ENCODE measurements around the gene NPDC1. TPM values are rescaled to one million over a fixed set of nuclear protein-coding genes. Genes with fewer than 3 reads are reported as not detected.
A peak's percentile ranks its signal among the peaks of the same experiment; 100 is the strongest.

NPDC1 gene
- total RNA-seq, 2 experiments from 2014 or later, result 20.1 to 29.9 TPM

DNA sequence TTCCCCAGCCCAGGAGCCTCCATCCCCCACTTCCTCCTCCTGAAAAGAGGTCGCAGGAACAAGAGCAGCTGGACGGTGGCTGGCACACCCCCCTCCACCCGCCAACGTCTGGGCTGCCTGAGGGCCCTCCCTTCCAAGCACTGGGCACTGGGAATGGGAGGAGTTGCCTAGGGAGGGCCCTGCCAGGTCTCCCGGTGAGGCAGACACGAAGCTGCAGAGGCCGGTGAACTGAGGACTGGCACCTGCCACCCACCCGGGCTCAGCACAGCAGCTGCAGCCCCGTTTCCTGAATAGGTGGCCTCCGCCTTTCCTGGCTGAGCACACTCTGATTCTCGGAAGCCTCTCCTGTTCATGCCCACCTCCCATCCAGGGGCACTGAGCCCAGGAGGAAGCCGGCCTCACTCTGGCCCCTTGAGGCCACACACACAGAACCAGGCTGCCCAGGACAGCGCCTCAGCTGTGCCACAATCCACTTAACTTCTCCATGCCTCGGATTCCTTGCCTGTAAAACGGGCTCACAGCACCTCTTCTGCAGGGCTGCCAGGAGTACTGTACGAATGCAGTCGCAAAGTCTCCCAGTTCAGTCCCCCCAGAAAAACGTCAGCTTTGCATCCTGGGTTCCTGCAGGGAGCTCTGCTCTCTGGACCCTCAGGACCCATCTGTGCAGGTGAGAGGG lies 1.3 kb downstream of the NPDC1 start:
- CTCF ChIA-PET, result interaction anchor here (0.8 to 2.2 kb wide), 6 partner anchors 10 to 27 kb away, joined by 3 to 13 read pairs (median 7); no protein-coding TSS in a partner anchor
- POLR2A ChIA-PET, result interaction anchor here (0.8 to 1.4 kb wide), 2 partner anchors 10 to 26 kb away, joined by 3 to 5 read pairs; partner anchors contain the start of gene SAPCD2
- peak overlapping the region; percentile 71 for H3K4me3 Mint-ChIP-seq
- H3K27ac Mint-ChIP-seq, result no peak overlapping the region
- no peaks in the 10 kb centered on the region for H3K9me3 Mint-ChIP-seq (ENCODE audit: insufficient read depth)
- ATAC-seq (no peak), DNase-seq (no peak)
- H3K4me1 Mint-ChIP-seq (ENCODE audit: low read depth), result peaks cover 15% of the 10 kb centered on the region
- no peaks in the 10 kb centered on the region for H3K36me3 Mint-ChIP-seq (ENCODE audit: low read depth)
- peaks cover 18% of the 10 kb centered on the region for H3K27me3 Mint-ChIP-seq (ENCODE audit: low read depth)

DNA sequence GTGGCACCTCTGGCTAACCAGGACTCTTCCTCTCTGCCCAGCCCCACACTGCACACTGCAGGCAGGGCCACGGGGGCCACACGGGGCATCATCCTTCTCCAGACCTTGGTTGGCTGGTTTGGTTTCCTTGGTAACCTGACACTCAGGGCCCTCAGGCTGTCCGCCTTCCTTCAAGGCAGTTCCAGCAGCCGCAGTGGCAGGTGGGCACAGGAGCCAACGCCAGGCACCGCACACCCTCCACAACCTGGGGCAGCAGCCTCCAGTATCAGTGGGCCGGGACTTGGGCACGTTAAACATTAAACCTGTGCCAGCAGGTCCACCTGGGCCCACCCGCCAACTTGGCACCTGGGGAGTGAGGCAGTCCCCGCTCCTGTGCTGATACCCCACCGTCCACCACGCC lies 1.9 kb downstream of the NPDC1 start:
- Mint-ChIP-seq H3K9me3 (ENCODE audit: insufficient read depth) (no peaks in the 10 kb centered on the region), H3K27me3 (ENCODE audit: low read depth) (peaks cover 14% of the 10 kb centered on the region), H3K36me3 (ENCODE audit: low read depth) (no peaks in the 10 kb centered on the region), H3K4me1 (ENCODE audit: low read depth) (peaks cover 15% of the 10 kb centered on the region), H3K27ac (no peak overlapping the region), H3K4me3 (no peak overlapping the region)
- POLR2A ChIA-PET, result interaction anchor here (1.4 kb wide), 1 partner anchor 26 kb away, joined by 5 read pairs; the partner anchor contains the start of gene SAPCD2
- CTCF ChIA-PET, result interaction anchor here (1.5 to 2.2 kb wide), 4 partner anchors 9 to 24 kb away, joined by 4 to 13 read pairs (median 12); no protein-coding TSS in a partner anchor
- DNase-seq (no peak), ATAC-seq (no peak)

DNA sequence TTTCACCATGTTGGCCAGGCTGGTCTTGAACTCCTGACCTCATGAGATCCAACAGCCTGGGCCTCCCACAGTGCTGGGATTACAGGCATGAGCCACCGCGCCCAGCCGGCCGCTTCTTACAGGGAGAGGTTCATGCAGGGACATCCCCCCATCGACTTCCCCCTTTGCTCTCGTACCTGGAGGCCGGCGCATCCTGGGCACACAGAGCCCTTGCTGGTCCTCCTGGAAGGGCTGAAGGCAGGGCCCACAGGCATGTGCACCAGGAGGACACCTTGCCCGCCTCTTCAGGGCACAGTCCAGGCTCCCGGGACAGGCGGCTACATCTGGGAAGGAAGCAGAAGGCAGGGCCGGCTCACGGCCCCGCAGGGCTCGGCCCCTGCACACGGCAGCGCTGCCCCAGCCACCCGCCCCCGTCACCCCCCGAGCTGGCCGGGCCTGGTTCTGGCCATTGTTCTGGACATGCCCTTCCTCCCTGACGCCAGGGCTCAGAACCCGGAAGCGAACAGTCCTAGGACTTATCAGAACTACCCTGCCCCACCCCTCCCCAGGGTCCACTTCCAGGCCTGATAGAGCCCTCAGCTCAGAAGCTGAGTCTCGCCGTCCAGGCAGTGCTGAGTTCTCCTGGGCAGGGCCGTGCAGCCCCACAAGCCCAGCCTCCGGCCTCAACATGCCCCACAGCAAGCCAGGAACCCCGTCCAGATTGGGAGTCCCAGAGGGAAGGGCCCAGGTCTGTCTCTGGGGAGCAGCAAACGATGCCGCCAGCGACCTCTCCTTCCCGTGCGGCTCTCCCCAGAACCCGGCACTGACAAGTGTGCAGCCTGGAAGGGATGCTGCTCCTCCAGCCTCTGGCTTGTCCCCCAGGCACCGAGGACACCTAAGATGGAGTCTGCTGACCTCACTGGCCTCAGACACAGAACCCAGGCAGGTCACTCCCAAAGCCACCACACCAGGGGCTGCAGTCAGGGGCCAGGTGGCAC lies 2.9 kb downstream of the NPDC1 start:
- DNase-seq, result no peak
- Mint-ChIP-seq H3K4me1 (ENCODE audit: low read depth) (peaks cover 15% of the 10 kb centered on the region), H3K27ac (no peak overlapping the region), H3K36me3 (ENCODE audit: low read depth) (no peaks in the 10 kb centered on the region), H3K4me3 (no peak overlapping the region), H3K27me3 (ENCODE audit: low read depth) (peaks cover 14% of the 10 kb centered on the region), H3K9me3 (ENCODE audit: insufficient read depth) (no peaks in the 10 kb centered on the region)
- ChIA-PET POLR2A (no interaction called here), CTCF (interaction anchor here (0.7 to 2.2 kb wide), 2 partner anchors 13 to 25 kb away, joined by 3 to 10 read pairs; no protein-coding TSS in a partner anchor)
- no peak for ATAC-seq

DNA sequence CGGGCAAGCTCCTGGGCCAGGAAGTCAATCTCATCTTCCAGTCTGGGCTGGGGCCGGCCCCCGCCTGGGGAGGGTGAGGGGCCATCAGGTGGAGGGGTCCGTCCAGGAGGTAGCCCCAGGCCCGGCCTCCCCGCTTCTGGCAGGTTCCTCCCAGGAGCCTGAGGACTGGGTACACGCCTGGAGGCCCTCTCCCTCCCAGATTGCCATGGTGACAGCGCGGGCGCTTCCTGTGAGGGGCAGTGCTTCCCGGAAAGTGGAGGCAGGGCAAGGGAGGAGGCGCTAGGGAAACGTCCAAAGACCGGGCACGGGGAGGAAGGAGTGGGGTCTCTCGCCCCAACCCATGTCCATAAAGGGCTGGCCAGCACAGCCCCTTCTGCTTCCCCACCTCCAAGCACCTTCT lies 4.9 kb downstream of the NPDC1 start:
- ChIA-PET CTCF (no interaction called here), POLR2A (no interaction called here)
- no peak overlapping the region for H3K4me3 Mint-ChIP-seq
- peaks cover 15% of the 10 kb centered on the region for H3K4me1 Mint-ChIP-seq (ENCODE audit: low read depth)
- DNase-seq (no peak), ATAC-seq (no peak)
- H3K9me3 Mint-ChIP-seq (ENCODE audit: insufficient read depth), result no peaks in the 10 kb centered on the region
- H3K36me3 Mint-ChIP-seq (ENCODE audit: low read depth), result no peaks in the 10 kb centered on the region
- H3K27ac Mint-ChIP-seq, result no peak overlapping the region
- H3K27me3 Mint-ChIP-seq (ENCODE audit: low read depth), result peaks cover 7% of the 10 kb centered on the region

DNA sequence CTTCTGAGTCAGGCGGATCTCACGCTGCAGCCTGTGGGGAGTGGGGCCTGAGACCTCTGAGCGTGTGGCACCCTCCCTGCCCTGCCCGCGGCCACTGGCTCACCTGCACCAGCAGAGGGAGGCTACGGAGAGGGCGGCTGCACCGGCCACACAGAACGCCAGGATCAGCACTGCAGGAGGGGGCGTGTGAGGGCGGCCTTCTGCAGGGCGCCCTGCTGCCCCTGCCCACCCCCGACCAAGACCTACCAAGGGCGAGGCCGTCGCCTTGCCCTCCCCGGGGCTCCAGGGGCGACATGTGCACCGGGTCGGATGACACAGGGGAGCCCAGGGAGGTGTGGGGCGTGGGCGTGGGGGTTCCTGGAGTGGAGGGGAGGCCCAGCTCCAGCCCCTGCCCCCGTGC lies 5.4 kb downstream of the NPDC1 start:
- no peak overlapping the region for H3K27ac Mint-ChIP-seq
- no peak overlapping the region for H3K4me3 Mint-ChIP-seq
- POLR2A ChIA-PET, result no interaction called here
- H3K36me3 Mint-ChIP-seq (ENCODE audit: low read depth), result no peaks in the 10 kb centered on the region
- no peaks in the 10 kb centered on the region for H3K9me3 Mint-ChIP-seq (ENCODE audit: insufficient read depth)
- DNase-seq (no peak), ATAC-seq (no peak)
- CTCF ChIA-PET, result no interaction called here
- H3K4me1 Mint-ChIP-seq (ENCODE audit: low read depth), result peaks cover 16% of the 10 kb centered on the region
- H3K27me3 Mint-ChIP-seq (ENCODE audit: low read depth), result peaks cover 7% of the 10 kb centered on the region

DNA sequence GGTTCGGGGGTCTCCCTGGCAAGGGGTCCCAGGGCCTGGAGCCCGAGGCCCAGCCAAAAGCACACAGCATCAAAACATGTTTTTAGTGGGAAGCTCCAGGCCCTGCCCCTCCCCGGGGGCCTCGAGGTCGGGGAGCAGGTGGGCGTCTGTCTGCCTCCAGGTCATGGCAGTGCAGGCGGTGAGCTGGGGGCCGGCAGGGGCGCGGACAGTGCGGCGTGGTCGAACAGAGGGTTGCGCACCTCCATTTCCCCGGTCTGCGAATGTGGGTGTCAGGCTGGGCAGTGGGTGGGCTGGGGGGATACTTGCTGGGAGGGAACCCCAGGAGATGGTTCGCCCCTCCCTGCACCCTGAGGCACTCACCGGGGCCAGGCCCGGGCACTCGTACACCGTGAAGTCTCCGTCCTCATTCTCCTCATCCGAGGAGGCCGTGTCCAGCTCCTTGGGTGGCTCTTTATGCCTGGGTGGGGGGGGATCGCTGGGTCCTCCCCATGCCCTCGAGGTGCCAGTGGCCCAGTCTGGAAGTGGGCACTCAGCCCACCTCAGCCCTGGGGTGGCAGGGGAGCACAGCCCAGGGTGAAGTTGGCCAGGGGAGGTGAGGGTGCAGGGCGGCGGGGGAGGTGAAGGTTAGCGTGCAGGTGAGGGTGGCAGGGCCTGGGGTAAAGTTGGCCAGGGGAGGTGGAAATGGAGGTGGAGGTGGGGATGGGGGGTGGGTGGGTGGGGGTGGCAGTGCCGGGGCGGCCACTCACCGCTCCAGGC lies 6.2 kb downstream of the NPDC1 start:
- ChIA-PET POLR2A (no interaction called here), CTCF (interaction anchor here (0.8 kb wide), 1 partner anchor 31 kb away, joined by 3 read pairs; the partner anchor contains the start of gene SAPCD2)
- Mint-ChIP-seq H3K9me3 (ENCODE audit: insufficient read depth) (no peaks in the 10 kb centered on the region), H3K27me3 (ENCODE audit: low read depth) (peaks cover 2% of the 10 kb centered on the region), H3K27ac (no peak overlapping the region), H3K4me1 (ENCODE audit: low read depth) (peaks cover 19% of the 10 kb centered on the region), H3K4me3 (no peak overlapping the region), H3K36me3 (ENCODE audit: low read depth) (no peaks in the 10 kb centered on the region)
- no peak for DNase-seq
- ATAC-seq, result no peak

DNA sequence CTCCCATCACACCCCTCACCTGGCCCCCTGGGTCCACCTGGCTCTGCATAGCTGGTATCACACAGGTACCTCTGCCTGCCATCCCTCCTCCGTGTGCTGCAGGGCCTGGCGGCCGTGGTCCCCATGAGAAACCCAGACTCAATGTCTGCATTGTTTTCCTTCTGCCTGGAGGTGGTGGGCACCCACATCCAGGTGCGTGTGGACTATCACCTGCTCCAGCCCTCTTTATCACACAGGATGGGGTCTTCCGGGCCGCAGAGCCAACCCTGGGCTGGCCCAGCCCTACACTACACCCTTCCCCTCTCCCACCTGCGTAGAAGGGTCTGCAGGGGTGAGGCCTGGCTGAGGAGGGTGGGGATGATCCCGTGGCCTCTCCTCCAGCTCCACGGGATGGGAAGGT lies 7.1 kb downstream of the NPDC1 start:
- no peaks in the 10 kb centered on the region for H3K9me3 Mint-ChIP-seq (ENCODE audit: insufficient read depth)
- peaks cover 18% of the 10 kb centered on the region for H3K4me1 Mint-ChIP-seq (ENCODE audit: low read depth)
- no peaks in the 10 kb centered on the region for H3K27me3 Mint-ChIP-seq (ENCODE audit: low read depth)
- no peak overlapping the region for H3K4me3 Mint-ChIP-seq
- ChIA-PET POLR2A (no interaction called here), CTCF (interaction anchor here (1.7 kb wide), 1 partner anchor 10 kb away, joined by 7 read pairs; no protein-coding TSS in a partner anchor)
- ATAC-seq, result no peak
- DNase-seq, result no peak
- H3K27ac Mint-ChIP-seq, result no peak overlapping the region
- H3K36me3 Mint-ChIP-seq (ENCODE audit: low read depth), result no peaks in the 10 kb centered on the region

DNA sequence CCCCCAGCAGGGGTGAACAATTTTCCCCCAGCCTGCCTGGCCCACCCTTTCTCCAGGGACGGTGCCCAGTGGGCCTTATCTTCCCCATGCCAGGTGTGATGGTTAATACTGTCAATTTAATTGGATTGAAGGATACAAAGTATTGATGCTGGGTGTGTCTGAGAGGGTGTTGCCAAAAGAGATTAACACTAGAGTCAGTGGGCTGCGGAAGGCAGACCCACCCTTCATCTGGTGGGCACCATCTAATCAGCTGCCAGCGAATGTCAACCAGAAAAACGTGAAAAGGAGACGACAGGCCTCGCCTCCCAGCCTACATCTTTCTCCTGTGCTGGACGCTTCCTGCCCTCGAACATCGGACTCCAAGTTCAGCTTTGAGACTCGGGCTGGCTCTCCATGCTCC lies 8.5 kb downstream of the NPDC1 start:
- DNase-seq (no peak), ATAC-seq (no peak)
- no peaks in the 10 kb centered on the region for H3K9me3 Mint-ChIP-seq (ENCODE audit: insufficient read depth)
- no peaks in the 10 kb centered on the region for H3K27me3 Mint-ChIP-seq (ENCODE audit: low read depth)
- H3K27ac Mint-ChIP-seq, result no peak overlapping the region
- H3K4me3 Mint-ChIP-seq, result no peak overlapping the region
- peaks cover 27% of the 10 kb centered on the region for H3K4me1 Mint-ChIP-seq (ENCODE audit: low read depth)
- ChIA-PET CTCF (interaction anchor here (1.2 to 4.3 kb wide), 5 partner anchors 8 to 250 kb away, joined by 4 to 146 read pairs (median 35); partner anchors contain the start of genes C8G and NPDC1), POLR2A (no interaction called here)
- no peaks in the 10 kb centered on the region for H3K36me3 Mint-ChIP-seq (ENCODE audit: low read depth)

DNA sequence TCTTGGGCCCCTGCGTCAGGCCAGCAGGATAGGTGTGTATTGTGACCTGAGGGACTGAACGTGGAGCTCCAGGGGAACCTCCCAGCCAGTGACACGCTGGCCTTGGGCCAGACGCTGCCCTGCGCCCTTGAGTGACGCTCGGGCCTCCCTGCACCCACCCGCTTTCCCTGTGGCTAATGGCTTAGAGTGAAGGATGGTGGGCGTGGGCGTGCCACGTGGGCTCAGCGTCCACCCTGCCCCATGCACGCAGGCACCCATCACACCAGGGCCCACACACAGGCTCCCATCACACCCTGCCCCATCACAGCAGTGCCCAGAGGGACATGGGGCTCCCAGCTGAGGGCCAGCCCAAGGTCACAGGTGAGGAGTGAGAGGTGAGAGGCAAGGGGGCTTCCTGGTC lies 8.9 kb downstream of the NPDC1 start:
- no peak for DNase-seq
- CTCF ChIA-PET, result interaction anchor here (1.0 to 4.3 kb wide), 6 partner anchors 8 to 249 kb away, joined by 3 to 146 read pairs (median 21); partner anchors contain the start of genes C8G and NPDC1
- no peak for ATAC-seq
- POLR2A ChIA-PET, result no interaction called here
- Mint-ChIP-seq H3K27ac (no peak overlapping the region), H3K9me3 (ENCODE audit: insufficient read depth) (no peaks in the 10 kb centered on the region), H3K36me3 (ENCODE audit: low read depth) (no peaks in the 10 kb centered on the region), H3K27me3 (ENCODE audit: low read depth) (no peaks in the 10 kb centered on the region), H3K4me3 (no peak overlapping the region), H3K4me1 (ENCODE audit: low read depth) (peaks cover 32% of the 10 kb centered on the region)

DNA sequence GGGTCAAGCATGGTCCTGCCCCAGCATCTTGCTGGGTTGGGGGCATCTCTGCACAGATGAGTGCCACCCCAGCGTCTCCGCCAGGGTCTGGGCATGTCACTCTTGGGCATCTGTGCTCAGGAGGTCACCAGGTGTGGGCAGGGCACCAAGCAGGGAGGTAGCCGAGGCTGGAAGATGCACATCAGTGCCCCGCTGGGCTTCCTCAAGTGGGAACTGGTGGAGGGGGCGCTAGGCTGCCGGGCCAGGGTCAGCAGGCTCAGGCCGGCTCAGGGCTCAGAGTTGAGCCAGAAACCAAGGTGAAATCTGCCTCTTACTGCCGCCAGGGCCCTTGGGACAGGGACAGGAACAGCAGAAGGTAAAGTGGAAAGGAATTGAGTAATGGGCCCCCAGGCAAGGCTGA lies 10.0 kb downstream of the NPDC1 start:
- Mint-ChIP-seq H3K27ac (no peak overlapping the region), H3K9me3 (ENCODE audit: insufficient read depth) (no peaks in the 10 kb centered on the region), H3K27me3 (ENCODE audit: low read depth) (no peaks in the 10 kb centered on the region), H3K36me3 (ENCODE audit: low read depth) (no peaks in the 10 kb centered on the region), H3K4me1 (ENCODE audit: low read depth) (peaks cover 40% of the 10 kb centered on the region), H3K4me3 (no peak overlapping the region)
- DNase-seq (no peak), ATAC-seq (no peak)
- CTCF ChIA-PET, result interaction anchor here (0.7 to 4.3 kb wide), 43 partner anchors 9 to 310 kb away, joined by 3 to 146 read pairs (median 7); partner anchors contain the start of genes AJM1, C8G, CLIC3 and LCN12
- POLR2A ChIA-PET, result interaction anchor here (0.5 to 1.9 kb wide), 3 partner anchors 87 to 323 kb away, joined by 3 to 11 read pairs (median 3); no protein-coding TSS in a partner anchor

DNA sequence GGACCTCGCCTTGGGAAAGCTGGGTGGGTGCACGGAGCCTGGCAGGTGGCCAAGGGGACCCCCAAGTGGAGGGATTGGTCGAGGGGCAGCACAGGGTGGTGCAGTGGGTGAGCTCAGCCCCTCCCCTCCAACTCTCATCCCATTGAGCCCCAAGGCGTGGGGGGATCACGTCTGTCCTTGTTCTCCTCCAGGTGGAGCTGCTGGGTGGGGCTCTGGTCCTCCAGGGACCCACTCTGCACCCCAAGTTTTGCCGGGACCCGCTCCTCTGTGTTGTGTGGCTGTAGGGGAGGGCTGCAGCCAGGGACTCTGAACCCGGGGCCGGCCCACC lies 10.5 kb downstream of the NPDC1 start:
- Mint-ChIP-seq H3K4me3 (no peak overlapping the region), H3K27me3 (ENCODE audit: low read depth) (no peaks in the 10 kb centered on the region), H3K9me3 (ENCODE audit: insufficient read depth) (no peaks in the 10 kb centered on the region), H3K27ac (peak overlapping the region; percentile 89), H3K36me3 (ENCODE audit: low read depth) (no peaks in the 10 kb centered on the region), H3K4me1 (ENCODE audit: low read depth) (peaks cover 44% of the 10 kb centered on the region)
- DNase-seq, result no peak
- POLR2A ChIA-PET, result interaction anchor here (0.5 to 1.9 kb wide), 5 partner anchors 33 to 322 kb away, joined by 3 to 11 read pairs (median 3); no protein-coding TSS in a partner anchor
- ATAC-seq, result peak; percentile 8
- CTCF ChIA-PET, result interaction anchor here (0.7 to 4.3 kb wide), 59 partner anchors 9 to 502 kb away, joined by 3 to 146 read pairs (median 5); partner anchors contain the start of genes AJM1, C8G, CLIC3 and LCN12

Measured in activated CD8-positive, alpha-beta T cell treated with anti-CD3 and anti-CD28 coated beads, Interleukin-2, amount 10 ng/mL, durations not matched to agents 7 days and 5 days (primary cell).